ENCODE results near the gene SCGN. TPM values are rescaled to one million over a fixed set of nuclear protein-coding genes. Genes with fewer than 3 reads are reported as not detected.

The SCGN gene, protein sequence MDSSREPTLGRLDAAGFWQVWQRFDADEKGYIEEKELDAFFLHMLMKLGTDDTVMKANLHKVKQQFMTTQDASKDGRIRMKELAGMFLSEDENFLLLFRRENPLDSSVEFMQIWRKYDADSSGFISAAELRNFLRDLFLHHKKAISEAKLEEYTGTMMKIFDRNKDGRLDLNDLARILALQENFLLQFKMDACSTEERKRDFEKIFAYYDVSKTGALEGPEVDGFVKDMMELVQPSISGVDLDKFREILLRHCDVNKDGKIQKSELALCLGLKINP
- total RNA-seq, result not detected in 2 replicates

GRCh38 chr6:25652007-25652515 lies at the start of gene SCGN:
SCGN (plus strand) TSS chr6:25652215; CDS start chr6:25652404, 189 bp downstream.
- peak; percentile 67 for DNase-seq (ENCODE audit: low read depth)

GRCh38 chr6:25602674-25602982 lies 49.4 kb upstream of the SCGN start:
- no peak for DNase-seq (ENCODE audit: low read depth)
- no peak overlapping the region for H3K4me3 ChIP-seq (ENCODE audit: low read depth, low read length)
- TF ChIP-seq CTCF (IDR thresholded peaks at IDR 0.05; ENCODE audit: insufficient read depth, low read depth, low read length), result no peak

More at GRCh38 chr6:25652007-25652515, at the start of gene SCGN:
- TF ChIP-seq CTCF (IDR thresholded peaks at IDR 0.05; ENCODE audit: insufficient read depth, low read depth, low read length), result no peak
- H3K4me3 ChIP-seq (ENCODE audit: low read depth, low read length), result peak within 1 kb of the TSS; percentile 13

DNA sequence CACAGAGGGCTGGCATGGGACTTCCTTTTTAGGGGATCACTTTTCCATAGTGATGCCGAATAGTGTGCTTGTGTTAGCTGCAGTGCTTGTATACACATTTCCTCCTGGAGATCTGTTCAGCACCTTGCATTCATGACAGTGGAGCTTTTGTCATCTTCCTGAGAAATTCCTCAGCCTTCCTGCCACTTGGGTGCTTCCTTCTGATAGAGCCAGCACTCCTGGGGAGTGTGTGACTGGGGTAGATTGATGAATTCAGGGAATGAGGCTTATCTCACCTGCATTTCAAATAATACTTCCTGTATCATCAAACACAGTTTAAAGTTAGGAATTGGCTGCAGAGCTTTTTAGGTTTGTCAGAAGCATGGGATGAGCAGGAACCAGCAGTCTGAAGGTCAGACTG lies 48.8 kb upstream of the SCGN start:
- no peak overlapping the region for H3K4me3 ChIP-seq (ENCODE audit: low read depth, low read length)
- no peak for DNase-seq (ENCODE audit: low read depth)
- TF ChIP-seq CTCF (IDR thresholded peaks at IDR 0.05; ENCODE audit: insufficient read depth, low read depth, low read length), result no peak

DNA sequence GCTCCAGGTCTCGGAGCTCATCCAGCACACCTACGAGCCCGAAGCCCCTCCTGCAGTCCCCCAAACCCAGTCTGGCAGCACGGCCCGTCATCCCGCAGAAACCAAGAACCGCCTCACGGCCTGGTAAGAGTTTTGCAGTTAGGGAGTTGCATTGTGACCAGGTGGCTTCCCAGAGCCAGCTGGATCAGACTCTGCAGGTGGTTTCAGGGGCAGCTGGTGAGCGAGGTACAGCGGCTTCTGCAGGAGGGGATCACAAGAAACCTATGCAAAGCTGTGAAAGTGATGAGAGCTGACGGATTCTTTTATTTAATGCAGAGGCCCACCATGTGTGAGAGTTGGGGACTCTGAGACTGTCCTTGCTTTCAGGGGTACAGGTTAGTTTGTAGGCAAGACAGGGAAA lies 45.9 kb upstream of the SCGN start:
- DNase-seq (ENCODE audit: low read depth), result no peak
- no peak for TF ChIP-seq CTCF (IDR thresholded peaks at IDR 0.05; ENCODE audit: insufficient read depth, low read depth, low read length)
- H3K4me3 ChIP-seq (ENCODE audit: low read depth, low read length), result no peak overlapping the region

DNA sequence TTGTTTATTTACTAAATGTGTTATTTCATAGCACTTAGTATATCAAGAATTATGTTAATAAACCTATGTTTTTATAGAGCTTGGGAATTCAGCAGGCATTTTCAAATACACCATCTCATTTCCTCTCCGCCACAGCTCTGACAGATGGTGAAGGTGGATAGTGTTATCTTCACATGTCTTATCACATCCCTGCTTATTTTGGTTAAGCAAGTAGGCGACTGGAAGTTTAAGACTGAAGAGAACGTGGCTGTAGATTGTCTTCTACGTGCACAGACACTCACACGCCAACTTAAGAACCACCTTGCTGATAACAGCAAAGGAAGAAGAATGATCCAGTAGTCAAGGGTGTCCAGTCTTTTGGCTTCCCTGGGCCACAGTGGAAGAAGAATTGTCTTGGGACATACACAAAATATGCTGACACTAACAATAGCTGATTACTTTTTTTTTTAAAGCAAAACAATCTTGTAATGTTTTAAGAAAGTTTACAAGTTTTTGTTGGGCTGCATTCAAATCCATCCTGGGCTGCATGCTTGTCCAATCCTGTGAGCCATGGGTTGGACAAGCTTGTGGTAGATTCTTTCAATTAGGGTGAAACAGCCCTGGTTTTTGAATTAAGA lies 43.3 kb upstream of the SCGN start:
- no peak for DNase-seq (ENCODE audit: low read depth)
- no peak overlapping the region for H3K4me3 ChIP-seq (ENCODE audit: low read depth, low read length)
- TF ChIP-seq CTCF (IDR thresholded peaks at IDR 0.05; ENCODE audit: insufficient read depth, low read depth, low read length), result no peak

DNA sequence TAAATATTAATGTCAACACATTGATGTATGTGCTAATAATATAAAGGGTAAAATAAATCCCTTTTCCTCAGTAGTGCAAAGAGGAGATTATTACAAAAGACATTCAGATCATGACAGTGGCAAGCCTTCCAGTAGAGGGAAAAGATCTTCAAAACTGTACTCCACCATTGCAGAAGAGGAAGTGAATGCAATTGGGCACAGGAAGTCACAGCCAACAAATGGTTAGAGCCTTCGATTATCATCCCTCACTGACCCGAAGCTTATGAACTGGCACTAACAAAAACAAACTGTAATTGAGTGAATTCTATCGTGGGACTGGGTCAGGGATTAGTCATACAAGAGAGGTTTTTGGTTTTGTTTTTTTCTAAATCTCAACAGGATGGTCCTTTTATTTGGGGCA lies 39.3 kb upstream of the SCGN start:
- no peak overlapping the region for H3K4me3 ChIP-seq (ENCODE audit: low read depth, low read length)
- no peak for TF ChIP-seq CTCF (IDR thresholded peaks at IDR 0.05; ENCODE audit: insufficient read depth, low read depth, low read length)
- DNase-seq (ENCODE audit: low read depth), result no peak

Measured in fibroblast of villous mesenchyme (primary cell).